Mesendoderm (in vitro differentiated cells): ENCODE results near the gene RBBP8.

Source experiments
- DNase-seq: peaks from one replicate; pipeline ENCODE4 v3.0.0; 2013
- H2AK5ac ChIP-seq: 2 replicates; pipeline ENCODE4 v1.6.1; 2013; ENCODE audit warnings: low read length, inconsistent platforms
- H2BK120ac ChIP-seq: 2 replicates; pipeline ENCODE4 v1.6.1; 2013; ENCODE audit warnings: low read depth, mild to moderate bottlenecking, low read length, moderate library complexity, mixed read lengths
- H2BK15ac ChIP-seq: replicated peaks from 2 replicates; pipeline ENCODE4 v1.6.1; 2013; ENCODE audit warnings: low read depth, mild to moderate bottlenecking, moderate library complexity
- H2BK5ac ChIP-seq: 2 replicates; pipeline ENCODE4 v1.6.1; 2013; ENCODE audit warnings: low read length, inconsistent platforms
- H3K18ac ChIP-seq: 2 replicates; pipeline ENCODE4 v1.6.1; 2013; ENCODE audit warnings: mild to moderate bottlenecking, low read length, mixed read lengths
- H3K23ac ChIP-seq: one replicate; pipeline ENCODE4 v1.6.1; 2013; ENCODE audit warnings: low read length
- H3K27ac ChIP-seq: 2 replicates; pipeline ENCODE4 v1.5.1; 2013; ENCODE audit warnings: low read depth, mild to moderate bottlenecking, inconsistent platforms, low read length, moderate library complexity
- H3K27me3 ChIP-seq: 2 replicates; pipeline ENCODE4 v1.6.1; 2013; ENCODE audit warnings: low read length, control low read depth, mild to moderate bottlenecking, inconsistent platforms; ENCODE audit not compliant: insufficient read depth, poor library complexity
- H3K36me3 ChIP-seq: 2 replicates; pipeline ENCODE4 v1.6.1; 2013; ENCODE audit warnings: low read length, inconsistent platforms; ENCODE audit not compliant: control insufficient read depth, insufficient read depth
- H3K4ac ChIP-seq: one replicate; pipeline ENCODE4 v1.6.1; 2013; ENCODE audit warnings: low read depth, mild to moderate bottlenecking, low read length, moderate library complexity
- H3K4me1 ChIP-seq: 2 replicates; pipeline ENCODE4 v1.6.1; 2013; ENCODE audit warnings: low read depth, low read length, inconsistent platforms; ENCODE audit not compliant: control insufficient read depth
- H3K4me2 ChIP-seq: 2 replicates; pipeline ENCODE4 v1.6.1; 2013; ENCODE audit warnings: low read length
- H3K4me3 ChIP-seq: 2 replicates; pipeline ENCODE4 v1.5.1; 2013; ENCODE audit warnings: mild to moderate bottlenecking, low read length
- H3K56ac ChIP-seq: one replicate; pipeline ENCODE4 v1.6.1; 2013; ENCODE audit warnings: low read length
- H3K79me1 ChIP-seq: 2 replicates; pipeline ENCODE4 v1.6.1; 2013; ENCODE audit warnings: low read length, inconsistent platforms
- H3K79me2 ChIP-seq: 2 replicates; pipeline ENCODE4 v1.6.1; 2013; ENCODE audit warnings: mild to moderate bottlenecking, low read length; ENCODE audit not compliant: control insufficient read depth, insufficient read depth
- H3K9ac ChIP-seq: 2 replicates; pipeline ENCODE4 v1.6.1; 2013; ENCODE audit warnings: low read length, inconsistent platforms
- H4K5ac ChIP-seq: one replicate; pipeline ENCODE4 v1.6.1; 2013; ENCODE audit warnings: low read length
- H4K8ac ChIP-seq: one replicate; pipeline ENCODE4 v1.6.1; 2013; ENCODE audit warnings: low read depth, mild to moderate bottlenecking, control low read depth, low read length, moderate library complexity
- WGBS: extraction: QIAGEN DNeasy Blood & Tissue Kit; methylation state at CpG from one replicate; pipeline ENCODE4 v1.1.7; 2013; ENCODE audit warnings: low lambda C conversion rate, missing lambda C conversion rate; ENCODE audit not compliant: insufficient coverage; ENCODE audit errors: extremely low coverage; 5-methylcytosine and 5-hydroxymethylcytosine counted together

RBBP8 gene

GRCh38 chr18:23068570-23069310 is 135.6 kb downstream of the RBBP8 start:
- H3K9ac ChIP-seq = no peak overlapping the region
- H3K4me3 ChIP-seq = no peak overlapping the region
- H3K27ac ChIP-seq = no peak overlapping the region
- no peak overlapping the region for H4K5ac ChIP-seq
- H3K36me3 ChIP-seq = no peaks in the 10 kb centered on the region
- no CpG with 5 or more reads among the region's 7 CpGs for WGBS
- no peak overlapping the region for H3K4ac ChIP-seq
- no peak overlapping the region for H2BK5ac ChIP-seq
- DNase-seq = no peak
- no peak overlapping the region for H3K18ac ChIP-seq
- no peaks in the 10 kb centered on the region for H3K27me3 ChIP-seq
- no peak overlapping the region for H2AK5ac ChIP-seq
- H3K4me2 ChIP-seq = no peak overlapping the region
- no peak overlapping the region for H3K56ac ChIP-seq
- no peak overlapping the region for H4K8ac ChIP-seq
- H3K23ac ChIP-seq = no peak overlapping the region
- H3K79me2 ChIP-seq = no peaks in the 10 kb centered on the region
- H3K79me1 ChIP-seq = no peaks in the 10 kb centered on the region
- H3K4me1 ChIP-seq = no peaks in the 10 kb centered on the region
- H2BK120ac ChIP-seq = no peak overlapping the region
- no peak overlapping the region for H2BK15ac ChIP-seq

DNA sequence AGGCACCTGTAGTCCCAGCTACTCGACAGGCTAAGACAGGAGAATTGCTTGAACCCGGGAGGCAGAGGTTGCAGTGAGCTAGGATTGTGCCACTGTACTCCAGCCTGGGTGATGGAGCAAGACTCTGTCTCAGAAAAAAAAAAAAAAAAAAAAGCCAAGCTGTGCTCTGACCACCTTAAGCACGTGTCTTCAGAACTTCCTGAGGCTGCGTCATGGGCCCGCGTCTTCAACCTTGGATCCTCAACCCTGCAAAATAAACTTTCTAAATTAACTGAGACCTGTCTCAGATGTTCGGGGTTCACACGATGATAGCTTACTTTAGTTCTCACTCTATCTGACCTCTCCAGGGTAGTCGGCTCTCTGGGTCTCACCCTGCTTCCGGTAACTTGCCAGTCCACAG is 136.4 kb downstream of the RBBP8 start:
- H3K36me3 ChIP-seq = no peaks in the 10 kb centered on the region
- DNase-seq = no peak
- no peak overlapping the region for H3K56ac ChIP-seq

DNA sequence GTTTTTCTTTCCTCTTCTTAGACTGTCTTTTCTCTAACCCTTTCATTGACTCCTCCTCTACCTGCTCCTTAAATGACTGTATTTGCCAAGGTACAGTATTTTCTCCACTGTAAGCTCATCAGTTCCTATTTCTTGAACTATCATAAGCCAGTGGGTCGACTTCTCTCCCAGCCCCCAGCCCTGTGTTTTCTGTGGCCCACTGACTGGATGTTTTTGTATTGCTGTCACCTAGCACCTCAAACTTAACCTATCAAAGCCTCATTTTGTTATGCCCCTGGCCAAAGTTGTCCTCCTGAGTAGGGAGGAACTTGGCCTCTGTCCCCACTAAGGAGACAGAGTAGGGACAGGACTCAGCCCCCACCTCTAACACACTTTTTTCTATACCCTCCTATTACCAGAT is 136.8 kb downstream of the RBBP8 start:
- no peaks in the 10 kb centered on the region for H3K79me2 ChIP-seq
- H3K18ac ChIP-seq = no peak overlapping the region
- H3K36me3 ChIP-seq = no peaks in the 10 kb centered on the region
- no peak overlapping the region for H2BK15ac ChIP-seq
- H3K27ac ChIP-seq = no peak overlapping the region
- no peak overlapping the region for H3K23ac ChIP-seq
- H4K8ac ChIP-seq = no peak overlapping the region
- no peak overlapping the region for H3K4ac ChIP-seq
- no peak overlapping the region for H3K4me3 ChIP-seq
- no peak overlapping the region for H2BK120ac ChIP-seq
- WGBS = no CpG with 5 or more reads among the region's 1 CpG
- H3K56ac ChIP-seq = no peak overlapping the region
- no peaks in the 10 kb centered on the region for H3K79me1 ChIP-seq
- no peak overlapping the region for H2BK5ac ChIP-seq
- no peak overlapping the region for H4K5ac ChIP-seq
- H3K27me3 ChIP-seq = no peaks in the 10 kb centered on the region
- DNase-seq = no peak
- no peaks in the 10 kb centered on the region for H3K4me1 ChIP-seq
- H3K9ac ChIP-seq = no peak overlapping the region
- no peak overlapping the region for H3K4me2 ChIP-seq
- H2AK5ac ChIP-seq = no peak overlapping the region

More for the DNA sequence above, 136.4 kb downstream of the RBBP8 start:
- H3K27me3 ChIP-seq = no peaks in the 10 kb centered on the region
- WGBS = no CpG with 5 or more reads among the region's 10 CpGs
- H3K27ac ChIP-seq = no peak overlapping the region
- H2BK5ac ChIP-seq = no peak overlapping the region
- no peak overlapping the region for H2BK120ac ChIP-seq
- H4K8ac ChIP-seq = no peak overlapping the region
- H2BK15ac ChIP-seq = no peak overlapping the region
- no peak overlapping the region for H3K23ac ChIP-seq
- no peak overlapping the region for H3K4ac ChIP-seq
- H4K5ac ChIP-seq = no peak overlapping the region
- no peak overlapping the region for H3K18ac ChIP-seq
- no peak overlapping the region for H3K9ac ChIP-seq
- no peak overlapping the region for H2AK5ac ChIP-seq
- no peaks in the 10 kb centered on the region for H3K79me1 ChIP-seq
- H3K4me3 ChIP-seq = no peak overlapping the region
- H3K79me2 ChIP-seq = no peaks in the 10 kb centered on the region
- no peak overlapping the region for H3K4me2 ChIP-seq
- H3K4me1 ChIP-seq = no peaks in the 10 kb centered on the region

- H3K23ac ChIP-seq = no peak overlapping the region
- no peak overlapping the region for H3K4me3 ChIP-seq
- H4K8ac ChIP-seq = no peak overlapping the region
- no peaks in the 10 kb centered on the region for H3K36me3 ChIP-seq
- no peak overlapping the region for H2AK5ac ChIP-seq
- WGBS = no CpG with 5 or more reads among the region's 5 CpGs
- no peak overlapping the region for H3K18ac ChIP-seq
- H3K4me2 ChIP-seq = no peak overlapping the region
- H2BK15ac ChIP-seq = no peak overlapping the region
- no peaks in the 10 kb centered on the region for H3K79me1 ChIP-seq
- no peak overlapping the region for H3K4ac ChIP-seq
- H3K9ac ChIP-seq = no peak overlapping the region
- no peak overlapping the region for H4K5ac ChIP-seq
- H3K79me2 ChIP-seq = no peaks in the 10 kb centered on the region
- H3K27me3 ChIP-seq = no peaks in the 10 kb centered on the region
- no peak overlapping the region for H3K56ac ChIP-seq
- H3K27ac ChIP-seq = no peak overlapping the region
- no peak overlapping the region for H2BK5ac ChIP-seq
- DNase-seq = no peak
- no peak overlapping the region for H2BK120ac ChIP-seq
- H3K4me1 ChIP-seq = no peaks in the 10 kb centered on the region
These were observed 138.2 kb downstream of the RBBP8 start for GRCh38 chr18:23071285-23071684.

DNA sequence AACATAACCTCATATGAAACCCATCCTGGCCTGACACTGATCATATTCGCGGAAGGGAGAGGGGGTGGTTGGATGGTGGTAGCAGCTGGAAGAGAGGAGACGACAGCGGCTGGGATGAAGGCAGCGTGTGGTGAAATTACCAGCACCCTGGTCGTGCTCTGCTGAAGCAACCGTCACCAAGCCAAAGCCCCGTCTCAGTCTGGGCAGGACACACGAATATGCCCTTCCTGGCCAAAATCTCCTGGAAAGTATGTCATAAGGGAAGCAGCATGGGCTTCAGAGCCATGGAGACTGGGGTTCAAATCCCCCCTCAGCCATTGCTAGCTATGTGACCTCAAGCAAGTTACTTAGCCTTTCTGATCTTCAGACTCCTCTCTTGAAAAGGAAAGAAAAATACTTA is 139.0 kb downstream of the RBBP8 start:
- no peak overlapping the region for H3K9ac ChIP-seq
- H2BK5ac ChIP-seq = no peak overlapping the region
- H3K27ac ChIP-seq = no peak overlapping the region
- H4K5ac ChIP-seq = no peak overlapping the region
- H2BK120ac ChIP-seq = no peak overlapping the region
- H3K4me2 ChIP-seq = no peak overlapping the region
- H3K18ac ChIP-seq = no peak overlapping the region
- H2BK15ac ChIP-seq = no peak overlapping the region
- no peak overlapping the region for H4K8ac ChIP-seq
- no peak overlapping the region for H3K4me3 ChIP-seq
- H3K56ac ChIP-seq = no peak overlapping the region
- H3K4me1 ChIP-seq = no peaks in the 10 kb centered on the region
- WGBS = no CpG with 5 or more reads among the region's 9 CpGs
- no peaks in the 10 kb centered on the region for H3K79me2 ChIP-seq
- H3K27me3 ChIP-seq = no peaks in the 10 kb centered on the region
- H3K23ac ChIP-seq = no peak overlapping the region
- H3K36me3 ChIP-seq = no peaks in the 10 kb centered on the region
- no peak for DNase-seq
- no peak overlapping the region for H2AK5ac ChIP-seq
- H3K79me1 ChIP-seq = no peaks in the 10 kb centered on the region
- no peak overlapping the region for H3K4ac ChIP-seq
